Thyroid gland (tissue), 4 donors: ENCODE results near the gene SEH1L. TPM values are rescaled to one million over a fixed set of nuclear protein-coding genes. Genes with fewer than 3 reads are reported as not detected.
"Not testable (repeated sequence)": the region's sequence is repeated elsewhere in the genome, so short reads cannot be mapped to it uniquely, and the experiment has no call there.

Experiments used
- DNase-seq, 2 donors: peaks; one replicate each; pipeline ENCODE4 v3.0.0-alpha.2; 2019
- H3K27ac ChIP-seq, 3 donors: fragments of 200-600 bp; sonication (generic); 1 replicate in 2 of 3; 2 replicates in 1 of 3; pipeline ENCODE4 v1.5.1; 2016 to 2019; ENCODE audit warnings: mild to moderate bottlenecking in 1 of 3, moderate library complexity in 1 of 3
- H3K27me3 ChIP-seq: fragments of 200-600 bp; sonication (generic); one replicate; pipeline ENCODE4 v1.5.1; 2019
- H3K36me3 ChIP-seq, 2 donors: fragments of 200-600 bp; sonication (generic); one replicate each; pipeline ENCODE4 v1.5.1; 2016 to 2019
- H3K4me1 ChIP-seq, 2 donors: fragments of 200-600 bp; sonication (generic); one replicate each; pipeline ENCODE4 v1.5.1; 2017 to 2019
- H3K4me3 ChIP-seq, 3 donors: fragments of 200-600 bp; sonication (generic); replicated peaks in 1 of 3; 1 replicate in 2 of 3; 2 replicates in 1 of 3; pipeline ENCODE4 v1.5.1; 2016; ENCODE audit warnings: mild to moderate bottlenecking in 1 of 3
- H3K9me3 ChIP-seq: fragments of 200-600 bp; sonication (generic); one replicate; pipeline ENCODE4 v1.5.1; 2017
- POLR2A ChIP-seq, 2 donors: fragments of 450-650 bp; IDR thresholded peaks; one replicate each; pipeline ENCODE4 v1.6.1; 2017; ENCODE audit warnings: antibody characterized with exemption in 2 of 2, mild to moderate bottlenecking in 2 of 2, moderate library complexity in 1 of 2
- WGBS, 2 donors: methylation state at CpG; one replicate each; pipeline ENCODE4 v1.1.5; 2017; 5-methylcytosine and 5-hydroxymethylcytosine counted together
- intact Hi-C: fragments of 100-400 bp; cut with DNase I; formaldehyde crosslinking; loops from one replicate; pipeline ENCODE4 v1.15.1; 2023
- total RNA-seq, 4 donors: library from RNA; depleted of rRNA; stranded (reverse); fragments of >200 nt; gene quantifications; one replicate each; pipeline ENCODE4 v1.2.3, GENCODE V29; 2016
- TF ChIP-seq, protein P1 (sequence below), 6 experiments: fragments of 200-600 bp in 3 of 6; fragments of 450-650 bp in 3 of 6; sonication (generic) in 3 of 6; IDR thresholded peaks; one replicate each; pipeline ENCODE4 v1.5.1; 2016 to 2019; ENCODE audit warnings: antibody characterized with exemption in 6 of 6, mild to moderate bottlenecking in 2 of 6, inconsistent platforms in 1 of 6, moderate library complexity in 1 of 6

Gene SEH1L, protein sequence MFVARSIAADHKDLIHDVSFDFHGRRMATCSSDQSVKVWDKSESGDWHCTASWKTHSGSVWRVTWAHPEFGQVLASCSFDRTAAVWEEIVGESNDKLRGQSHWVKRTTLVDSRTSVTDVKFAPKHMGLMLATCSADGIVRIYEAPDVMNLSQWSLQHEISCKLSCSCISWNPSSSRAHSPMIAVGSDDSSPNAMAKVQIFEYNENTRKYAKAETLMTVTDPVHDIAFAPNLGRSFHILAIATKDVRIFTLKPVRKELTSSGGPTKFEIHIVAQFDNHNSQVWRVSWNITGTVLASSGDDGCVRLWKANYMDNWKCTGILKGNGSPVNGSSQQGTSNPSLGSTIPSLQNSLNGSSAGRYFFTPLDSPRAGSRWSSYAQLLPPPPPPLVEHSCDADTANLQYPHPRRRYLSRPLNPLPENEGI
- total RNA-seq = 10 to 100 TPM; 26.8 to 48.6 (median 34.9) TPM

DNA sequence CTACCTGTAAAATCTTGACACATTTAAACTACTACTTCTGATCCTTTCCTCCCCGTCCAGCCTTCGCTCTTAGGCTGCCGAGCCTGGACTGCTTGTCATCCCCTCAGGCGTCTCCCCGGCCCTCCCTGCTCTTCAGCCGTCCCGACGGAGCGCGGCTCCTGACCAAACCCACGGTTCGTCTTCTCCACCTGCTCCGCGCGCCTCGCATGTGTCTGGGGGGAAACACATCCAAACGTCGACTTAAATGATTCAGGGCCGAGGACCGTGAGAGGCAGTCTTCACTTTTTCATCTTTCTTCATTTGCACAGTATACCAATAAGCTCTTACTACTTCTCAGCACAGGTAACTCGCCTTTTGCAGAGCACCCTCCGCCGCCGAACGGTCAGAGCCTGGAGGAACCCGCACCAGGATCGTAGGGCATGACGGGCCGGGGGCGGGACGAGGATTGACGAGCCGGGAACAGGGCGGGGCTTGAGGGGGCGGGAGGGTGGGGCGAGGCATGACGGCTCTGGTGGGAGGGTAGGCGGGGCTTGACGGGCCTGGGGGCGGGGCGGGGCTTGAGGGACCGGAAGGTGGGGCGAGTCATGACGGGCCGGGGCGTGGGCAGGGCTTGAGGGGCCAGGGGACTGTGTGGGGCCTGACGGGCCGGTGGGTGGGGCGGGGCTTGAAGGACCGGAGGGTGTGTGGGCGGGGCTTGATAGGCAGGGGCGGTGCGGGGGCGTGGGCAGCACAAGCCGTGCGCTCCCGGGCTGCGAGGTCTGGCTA is at the start of gene SEH1L:
Gene SEH1L, plus strand, starts transcription at position 727 of the 765 bp plus-strand sequence. CDS start 111 bp downstream, outside the sequence.
- 1 to 2% methylated on average over 31 to 47 of the region's 58 CpGs for WGBS, 2 donors
- Histone ChIP-seq H3K4me1 (peaks cover 12 to 24% of the 10 kb centered on the region in 2 donors), H3K27me3 (no peaks in the 10 kb centered on the region), H3K36me3 (no peaks in the 10 kb centered on the region), H3K27ac (peak within 1 kb of the TSS; percentile 88 to 98 (median 94)), H3K4me3 (peak within 1 kb of the TSS; percentile 59 to 83 (median 81)), H3K9me3 (no peaks in the 10 kb centered on the region)
- intact Hi-C loops = loop anchor here (10.0 kb wide), 1 partner anchor 63 kb away; the partner anchor contains the start of gene PTPN2
- peak; percentile 10 to 72 for TF ChIP-seq POLR2A (IDR thresholded peaks at IDR 0.05)
- TF ChIP-seq, protein P1, sequence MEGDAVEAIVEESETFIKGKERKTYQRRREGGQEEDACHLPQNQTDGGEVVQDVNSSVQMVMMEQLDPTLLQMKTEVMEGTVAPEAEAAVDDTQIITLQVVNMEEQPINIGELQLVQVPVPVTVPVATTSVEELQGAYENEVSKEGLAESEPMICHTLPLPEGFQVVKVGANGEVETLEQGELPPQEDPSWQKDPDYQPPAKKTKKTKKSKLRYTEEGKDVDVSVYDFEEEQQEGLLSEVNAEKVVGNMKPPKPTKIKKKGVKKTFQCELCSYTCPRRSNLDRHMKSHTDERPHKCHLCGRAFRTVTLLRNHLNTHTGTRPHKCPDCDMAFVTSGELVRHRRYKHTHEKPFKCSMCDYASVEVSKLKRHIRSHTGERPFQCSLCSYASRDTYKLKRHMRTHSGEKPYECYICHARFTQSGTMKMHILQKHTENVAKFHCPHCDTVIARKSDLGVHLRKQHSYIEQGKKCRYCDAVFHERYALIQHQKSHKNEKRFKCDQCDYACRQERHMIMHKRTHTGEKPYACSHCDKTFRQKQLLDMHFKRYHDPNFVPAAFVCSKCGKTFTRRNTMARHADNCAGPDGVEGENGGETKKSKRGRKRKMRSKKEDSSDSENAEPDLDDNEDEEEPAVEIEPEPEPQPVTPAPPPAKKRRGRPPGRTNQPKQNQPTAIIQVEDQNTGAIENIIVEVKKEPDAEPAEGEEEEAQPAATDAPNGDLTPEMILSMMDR (IDR thresholded peaks at IDR 0.05) = no peak
- DNase-seq = peak; percentile 99

DNA sequence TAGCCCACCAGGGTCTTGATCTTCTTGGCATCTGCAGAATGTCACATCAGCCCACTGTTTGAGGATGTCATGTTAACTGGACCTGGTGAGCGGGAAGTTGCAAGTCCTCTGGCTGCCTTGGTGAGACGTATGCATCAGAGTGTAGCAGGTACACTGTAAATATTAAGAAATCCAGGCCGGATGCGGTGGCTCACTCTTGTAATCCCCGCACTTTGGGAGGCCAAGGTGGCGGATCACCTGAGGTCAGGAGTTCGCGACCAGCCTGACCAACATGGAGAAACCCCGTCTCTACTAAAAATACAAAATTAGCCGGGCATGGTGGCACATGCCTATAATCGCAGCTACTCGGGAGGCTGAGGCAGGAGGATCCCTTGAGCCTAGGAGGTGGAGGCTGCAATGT is 46.6 kb upstream of the SEH1L start:
- intact Hi-C loops, H3K4me1 ChIP-seq, H3K4me3 ChIP-seq, H3K36me3 ChIP-seq, H3K27me3 ChIP-seq, H3K27ac ChIP-seq, DNase-seq, H3K9me3 ChIP-seq: not testable (repeated sequence)
- 93 to 94% methylated on average over 12 of the region's 12 CpGs for WGBS, 2 donors

DNA sequence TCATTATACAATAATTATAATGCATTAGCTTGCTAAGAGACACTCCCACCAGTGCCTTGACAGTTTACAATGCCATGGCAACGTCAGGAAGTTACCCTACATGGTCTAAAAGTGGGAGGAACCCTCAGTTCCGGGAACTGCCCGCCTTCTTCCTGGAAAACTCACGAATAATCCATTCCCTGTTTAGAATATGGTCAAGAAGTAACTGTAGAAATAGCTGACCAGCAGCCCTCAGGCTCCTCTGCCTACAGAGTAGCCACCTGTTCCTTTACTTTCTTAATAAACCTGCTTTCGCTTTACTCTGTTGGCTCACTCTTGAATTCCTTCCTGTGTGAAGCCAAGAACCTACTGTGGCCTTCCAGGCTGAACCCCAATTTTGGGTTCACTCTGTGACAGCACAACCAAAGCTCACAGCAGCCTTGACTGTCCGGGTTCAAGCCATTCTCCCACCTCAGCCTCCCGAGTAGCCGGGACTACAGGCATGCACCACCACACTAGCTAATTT is 43.7 kb upstream of the SEH1L start:
- no peak overlapping the region for H3K27ac ChIP-seq
- H3K4me3 ChIP-seq = no peak overlapping the region
- DNase-seq = no peak
- H3K4me1 ChIP-seq = peaks cover 11 to 20% of the 10 kb centered on the region in 2 donors
- no peaks in the 10 kb centered on the region for H3K27me3 ChIP-seq
- no peaks in the 10 kb centered on the region for H3K9me3 ChIP-seq
- WGBS, 2 donors = 77 to 82% methylated on average over 8 of the region's 8 CpGs
- no peaks in the 10 kb centered on the region for H3K36me3 ChIP-seq
- TF ChIP-seq, protein P1 (IDR thresholded peaks at IDR 0.05) = no peak
- intact Hi-C loops = no loop called here

DNA sequence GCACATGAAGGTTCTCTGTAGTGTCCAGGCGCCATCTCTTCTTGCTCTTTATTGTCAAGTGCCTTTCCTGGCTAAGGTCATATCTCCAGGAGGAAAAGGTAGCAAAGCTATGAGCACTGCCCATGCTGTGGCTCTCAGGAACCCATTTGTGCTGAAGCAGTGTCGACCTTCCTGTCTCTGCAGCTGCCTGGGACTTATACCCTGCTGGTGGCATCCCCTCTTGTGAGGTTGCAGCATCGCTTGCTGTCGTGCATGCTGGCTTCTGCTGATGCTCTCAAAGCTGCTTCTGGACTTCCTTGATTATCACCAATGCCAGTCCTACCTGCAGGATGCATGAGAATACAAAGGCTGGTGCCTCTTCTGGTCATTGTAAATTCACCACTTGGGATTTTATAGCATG is 41.7 kb upstream of the SEH1L start:
- WGBS, 2 donors = 93 to 96% methylated on average over 3 to 4 of the region's 4 CpGs

DNA sequence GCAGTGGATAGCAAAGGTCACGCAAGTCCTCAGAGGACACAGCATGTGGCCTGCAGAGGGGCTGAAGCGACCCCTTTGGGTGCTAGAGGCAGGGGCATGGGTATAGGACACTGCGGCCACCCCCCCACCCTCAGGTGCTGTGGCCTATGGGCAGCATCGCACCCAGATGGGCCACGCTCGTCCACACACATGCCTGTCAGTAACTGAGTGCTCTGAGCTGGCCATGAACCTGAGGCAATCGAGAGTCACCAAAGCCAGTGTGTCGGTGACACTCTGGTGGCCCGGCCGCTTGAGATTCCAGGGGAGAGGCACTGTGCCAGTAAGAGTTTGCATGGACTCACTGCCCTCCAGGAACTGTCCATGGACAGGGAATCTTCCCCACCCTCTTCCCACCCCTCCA is 41.0 kb upstream of the SEH1L start:
- 78 to 100% methylated on average over 2 to 7 of the region's 10 CpGs for WGBS, 2 donors
- Histone ChIP-seq H3K9me3 (no peaks in the 10 kb centered on the region), H3K27me3 (no peaks in the 10 kb centered on the region), H3K4me1 (peaks cover 11 to 23% of the 10 kb centered on the region in 2 donors), H3K4me3 (no peak overlapping the region), H3K36me3 (no peaks in the 10 kb centered on the region), H3K27ac (no peak overlapping the region)
- no peak for DNase-seq
- intact Hi-C loops = no loop called here
- TF ChIP-seq, protein P1 (IDR thresholded peaks at IDR 0.05) = no peak

More for the DNA sequence above, 41.7 kb upstream of the SEH1L start:
- TF ChIP-seq, protein P1 (IDR thresholded peaks at IDR 0.05) = no peak
- no peak for TF ChIP-seq POLR2A (IDR thresholded peaks at IDR 0.05)
- H3K9me3 ChIP-seq = no peaks in the 10 kb centered on the region
- peaks cover 11 to 20% of the 10 kb centered on the region in 2 donors for H3K4me1 ChIP-seq
- intact Hi-C loops = no loop called here
- H3K27ac ChIP-seq = no peak overlapping the region
- no peak overlapping the region for H3K4me3 ChIP-seq
- no peak for DNase-seq
- no peaks in the 10 kb centered on the region for H3K27me3 ChIP-seq
- H3K36me3 ChIP-seq = no peaks in the 10 kb centered on the region
